Fibroblast of pulmonary artery (primary cell): ENCODE measurements around the gene CKAP5.

Experiments used
- DNase-seq: peaks from one replicate; pipeline ENCODE4 v3.0.0-alpha.2; 2010; ENCODE audit warnings: low read depth
- H3K4me3 ChIP-seq: replicated peaks from 2 replicates; pipeline ENCODE4 v1.5.1; 2011; ENCODE audit warnings: low read depth, mild to moderate bottlenecking, control low read depth, low read length, moderate library complexity
- CTCF ChIP-seq: IDR thresholded peaks from 2 replicates; pipeline ENCODE4 v1.5.1; 2011; ENCODE audit warnings: mild to moderate bottlenecking, control low read depth, low read length, inconsistent platforms; ENCODE audit errors: missing control alignments

CKAP5 gene

GRCh38 chr11:46778416-46778815 is 67.7 kb downstream of the CKAP5 start:
- H3K4me3 ChIP-seq, result no peak overlapping the region
- no peak for TF ChIP-seq CTCF
- DNase-seq, result no peak

GRCh38 chr11:46776878-46777277 is 69.2 kb downstream of the CKAP5 start:
- no peak for TF ChIP-seq CTCF
- no peak overlapping the region for H3K4me3 ChIP-seq
- no peak for DNase-seq

- DNase-seq, result no peak
- no peak overlapping the region for H3K4me3 ChIP-seq
- TF ChIP-seq CTCF, result no peak
Measured at GRCh38 chr11:46769636-46770221, 76.4 kb downstream of the CKAP5 start.

GRCh38 chr11:46766656-46767055 is 79.4 kb downstream of the CKAP5 start:
- no peak for DNase-seq
- no peak for TF ChIP-seq CTCF
- no peak overlapping the region for H3K4me3 ChIP-seq

- TF ChIP-seq CTCF, result no peak
- no peak overlapping the region for H3K4me3 ChIP-seq
Measured at GRCh38 chr11:46762248-46762647, 83.8 kb downstream of the CKAP5 start.

GRCh38 chr11:46761807-46762206 is 84.3 kb downstream of the CKAP5 start:
- DNase-seq, result no peak
- no peak for TF ChIP-seq CTCF
- H3K4me3 ChIP-seq, result no peak overlapping the region

More at GRCh38 chr11:46762248-46762647, 83.8 kb downstream of the CKAP5 start:
- DNase-seq, result no peak

GRCh38 chr11:46760429-46761128 is 85.5 kb downstream of the CKAP5 start:
- H3K4me3 ChIP-seq, result no peak overlapping the region
- no peak for DNase-seq
- TF ChIP-seq CTCF, result no peak
